Measurements from ENCODE around the gene SHISA7.

The SHISA7 gene

GRCh38 chr19:55467236-55468053, 24.3 kb upstream of the SHISA7 start:
- Histone ChIP-seq H3K9me3 (ENCODE audit: control insufficient read depth, insufficient read depth, low read depth, low read length) (no peaks in the 10 kb centered on the region), H3K27ac (ENCODE audit: low read depth, low read length) (no peak overlapping the region), H3K4me3 (ENCODE audit: low read depth, low read length) (no peak overlapping the region), H3K36me3 (ENCODE audit: control insufficient read depth, insufficient read depth, low read length) (no peaks in the 10 kb centered on the region), H3K27me3 (ENCODE audit: control insufficient read depth, insufficient read depth, low read length) (peaks cover 58% of the 10 kb centered on the region), H3K9ac (ENCODE audit: low read length) (no peak overlapping the region), H3K4me1 (ENCODE audit: control insufficient read depth, insufficient read depth, low read length) (peaks cover 29% of the 10 kb centered on the region)

GRCh38 chr19:55466241-55466614, 23.1 kb upstream of the SHISA7 start:
- no peaks in the 10 kb centered on the region for H3K36me3 ChIP-seq (ENCODE audit: control insufficient read depth, insufficient read depth, low read length)
- peaks cover 62% of the 10 kb centered on the region for H3K27me3 ChIP-seq (ENCODE audit: control insufficient read depth, insufficient read depth, low read length)
- no peak overlapping the region for H3K4me3 ChIP-seq (ENCODE audit: low read depth, low read length)
- H3K9me3 ChIP-seq (ENCODE audit: control insufficient read depth, insufficient read depth, low read depth, low read length), result no peaks in the 10 kb centered on the region
- no peak overlapping the region for H3K27ac ChIP-seq (ENCODE audit: low read depth, low read length)
- H3K9ac ChIP-seq (ENCODE audit: low read length), result no peak overlapping the region
- H3K4me1 ChIP-seq (ENCODE audit: control insufficient read depth, insufficient read depth, low read length), result peaks cover 29% of the 10 kb centered on the region

GRCh38 chr19:55465460-55466240, 22.6 kb upstream of the SHISA7 start:
- H3K4me3 ChIP-seq (ENCODE audit: low read depth, low read length), result no peak overlapping the region
- peaks cover 31% of the 10 kb centered on the region for H3K4me1 ChIP-seq (ENCODE audit: control insufficient read depth, insufficient read depth, low read length)
- H3K36me3 ChIP-seq (ENCODE audit: control insufficient read depth, insufficient read depth, low read length), result no peaks in the 10 kb centered on the region
- H3K9ac ChIP-seq (ENCODE audit: low read length), result no peak overlapping the region
- no peak overlapping the region for H3K27ac ChIP-seq (ENCODE audit: low read depth, low read length)
- peaks cover 62% of the 10 kb centered on the region for H3K27me3 ChIP-seq (ENCODE audit: control insufficient read depth, insufficient read depth, low read length)
- H3K9me3 ChIP-seq (ENCODE audit: control insufficient read depth, insufficient read depth, low read depth, low read length), result no peaks in the 10 kb centered on the region

GRCh38 chr19:55464662-55465054, 21.6 kb upstream of the SHISA7 start, which contains the start of gene C19orf85:
Gene C19orf85 (minus strand): TSS chr19:55464751. CDS start chr19:55464554, 197 bp downstream.
- Histone ChIP-seq H3K4me1 (ENCODE audit: control insufficient read depth, insufficient read depth, low read length) (peaks cover 41% of the 10 kb centered on the region), H3K27me3 (ENCODE audit: control insufficient read depth, insufficient read depth, low read length) (peaks cover 62% of the 10 kb centered on the region), H3K9me3 (ENCODE audit: control insufficient read depth, insufficient read depth, low read depth, low read length) (no peaks in the 10 kb centered on the region), H3K27ac (ENCODE audit: low read depth, low read length) (peak within 1 kb of the TSS; percentile 56; the same call in 1 of the 2 replicates), H3K36me3 (ENCODE audit: control insufficient read depth, insufficient read depth, low read length) (no peaks in the 10 kb centered on the region), H3K4me3 (ENCODE audit: low read depth, low read length) (peak within 1 kb of the TSS; percentile 52), H3K9ac (ENCODE audit: low read length) (peak within 1 kb of the TSS; percentile 43)

- H3K9ac ChIP-seq (ENCODE audit: low read length), result peak overlapping the region; percentile 43
Observed at GRCh38 chr19:55464039-55464661, 21.1 kb upstream of the SHISA7 start.

GRCh38 chr19:55463583-55464031, 20.5 kb upstream of the SHISA7 start:
- Histone ChIP-seq H3K27ac (ENCODE audit: low read depth, low read length) (no peak overlapping the region), H3K36me3 (ENCODE audit: control insufficient read depth, insufficient read depth, low read length) (no peaks in the 10 kb centered on the region), H3K4me1 (ENCODE audit: control insufficient read depth, insufficient read depth, low read length) (peaks cover 41% of the 10 kb centered on the region), H3K9me3 (ENCODE audit: control insufficient read depth, insufficient read depth, low read depth, low read length) (no peaks in the 10 kb centered on the region), H3K9ac (ENCODE audit: low read length) (peak overlapping the region; percentile 43), H3K4me3 (ENCODE audit: low read depth, low read length) (peak overlapping the region; percentile 52), H3K27me3 (ENCODE audit: control insufficient read depth, insufficient read depth, low read length) (peaks cover 62% of the 10 kb centered on the region)

More at GRCh38 chr19:55464039-55464661, 21.1 kb upstream of the SHISA7 start:
- Histone ChIP-seq H3K27ac (ENCODE audit: low read depth, low read length) (peak overlapping the region; percentile 56; the same call in 1 of the 2 replicates), H3K9me3 (ENCODE audit: control insufficient read depth, insufficient read depth, low read depth, low read length) (no peaks in the 10 kb centered on the region), H3K4me3 (ENCODE audit: low read depth, low read length) (peak overlapping the region; percentile 52), H3K36me3 (ENCODE audit: control insufficient read depth, insufficient read depth, low read length) (no peaks in the 10 kb centered on the region), H3K27me3 (ENCODE audit: control insufficient read depth, insufficient read depth, low read length) (peaks cover 62% of the 10 kb centered on the region), H3K4me1 (ENCODE audit: control insufficient read depth, insufficient read depth, low read length) (peaks cover 41% of the 10 kb centered on the region)

GRCh38 chr19:55462722-55463121, 19.6 kb upstream of the SHISA7 start:
- Histone ChIP-seq H3K27ac (ENCODE audit: low read depth, low read length) (no peak overlapping the region), H3K9me3 (ENCODE audit: control insufficient read depth, insufficient read depth, low read depth, low read length) (no peaks in the 10 kb centered on the region), H3K27me3 (ENCODE audit: control insufficient read depth, insufficient read depth, low read length) (peaks cover 57% of the 10 kb centered on the region), H3K9ac (ENCODE audit: low read length) (no peak overlapping the region), H3K4me3 (ENCODE audit: low read depth, low read length) (no peak overlapping the region), H3K36me3 (ENCODE audit: control insufficient read depth, insufficient read depth, low read length) (no peaks in the 10 kb centered on the region), H3K4me1 (ENCODE audit: control insufficient read depth, insufficient read depth, low read length) (peaks cover 41% of the 10 kb centered on the region)

- no peaks in the 10 kb centered on the region for H3K36me3 ChIP-seq (ENCODE audit: control insufficient read depth, insufficient read depth, low read length)
- H3K27me3 ChIP-seq (ENCODE audit: control insufficient read depth, insufficient read depth, low read length), result peaks cover 51% of the 10 kb centered on the region
- no peak overlapping the region for H3K27ac ChIP-seq (ENCODE audit: low read depth, low read length)
- peak overlapping the region; percentile 43 for H3K4me3 ChIP-seq (ENCODE audit: low read depth, low read length)
- no peaks in the 10 kb centered on the region for H3K9me3 ChIP-seq (ENCODE audit: control insufficient read depth, insufficient read depth, low read depth, low read length)
- peaks cover 37% of the 10 kb centered on the region for H3K4me1 ChIP-seq (ENCODE audit: control insufficient read depth, insufficient read depth, low read length)
- no peak overlapping the region for H3K9ac ChIP-seq (ENCODE audit: low read length)
Observed at GRCh38 chr19:55461974-55462626, 19.0 kb upstream of the SHISA7 start.

- H3K36me3 ChIP-seq (ENCODE audit: control insufficient read depth, insufficient read depth, low read length), result peaks cover 3% of the 10 kb centered on the region
- H3K9me3 ChIP-seq (ENCODE audit: control insufficient read depth, insufficient read depth, low read depth, low read length), result no peaks in the 10 kb centered on the region
- H3K4me1 ChIP-seq (ENCODE audit: control insufficient read depth, insufficient read depth, low read length), result peaks cover 37% of the 10 kb centered on the region
- peak within 1 kb of the TSS; percentile 70 for H3K27ac ChIP-seq (ENCODE audit: low read depth, low read length)
- peak within 1 kb of the TSS; percentile 66 for H3K4me3 ChIP-seq (ENCODE audit: low read depth, low read length)
- H3K27me3 ChIP-seq (ENCODE audit: control insufficient read depth, insufficient read depth, low read length), result peaks cover 44% of the 10 kb centered on the region
- H3K9ac ChIP-seq (ENCODE audit: low read length), result peak within 1 kb of the TSS; percentile 75
Observed at GRCh38 chr19:55461259-55461973, 18.3 kb upstream of the SHISA7 start, which contains the start of gene ISOC2. Gene ISOC2 (minus strand): TSS chr19:55461642. CDS start chr19:55456486, 5,156 bp downstream.

Measured in HUES6 (cell line).